Common myeloid progenitor, CD34-positive (primary cell): ENCODE measurements around the gene SUN1.
A peak's percentile ranks its signal among the peaks of the same experiment; 100 is the strongest.

Source experiments
- CTCF ChIA-PET: fragments of 350-600 bp; sonication (Branson Sonifier 250); formaldehyde crosslinking; loops from one replicate; lab custom pipeline; 2021; ENCODE audit warnings: antibody characterized with exemption; lab: Charles Lee
- POLR2A ChIA-PET: fragments of 350-600 bp; sonication (Branson Sonifier 250); formaldehyde crosslinking; loops from one replicate; lab custom pipeline; 2021; ENCODE audit warnings: antibody characterized with exemption; lab: Charles Lee
- DNase-seq, 3 donors: peaks; one replicate each; pipeline versions ENCODE4 v3.0.0 to v3.0.0-alpha.2; 2013
- H3K27ac ChIP-seq, 2 experiments: 1 replicate in 1 of 2; 2 replicates in 1 of 2; pipeline ENCODE4 v1.7.0; 2013; ENCODE audit warnings: inconsistent platforms in 2 of 2, low read length in 2 of 2, mild to moderate bottlenecking in 2 of 2, low read depth in 1 of 2, moderate library complexity in 1 of 2; ENCODE audit not compliant: severe bottlenecking in 2 of 2, insufficient read depth in 1 of 2, poor library complexity in 1 of 2
- H3K27me3 ChIP-seq, 5 experiments: replicated peaks in 2 of 5; 1 replicate in 3 of 5; 2 replicates in 2 of 5; pipeline versions ENCODE4 v1.6.1 to v1.7.0; 2013; ENCODE audit warnings: low read length in 4 of 5, mild to moderate bottlenecking in 2 of 5, moderate library complexity in 2 of 5, inconsistent platforms in 1 of 5; ENCODE audit not compliant: insufficient read depth in 5 of 5, control insufficient read depth in 4 of 5
- H3K36me3 ChIP-seq, 4 experiments: 1 replicate in 2 of 4; 2 replicates in 2 of 4; pipeline versions ENCODE4 v1.6.1 to v1.7.0; 2013; ENCODE audit warnings: low read length in 3 of 4, control low read depth in 1 of 4, mild to moderate bottlenecking in 1 of 4; ENCODE audit not compliant: control insufficient read depth in 4 of 4, insufficient read depth in 4 of 4
- H3K4me1 ChIP-seq, 4 experiments: 1 replicate in 3 of 4; 2 replicates in 1 of 4; pipeline versions ENCODE4 v1.6.1 to v1.7.1; 2013; ENCODE audit warnings: low read length in 3 of 4, mild to moderate bottlenecking in 3 of 4, control low read depth in 1 of 4, inconsistent platforms in 1 of 4, moderate library complexity in 1 of 4; ENCODE audit not compliant: control insufficient read depth in 4 of 4, insufficient read depth in 4 of 4; ENCODE audit errors: control extremely low read depth in 1 of 4
- H3K4me3 ChIP-seq, 7 experiments: 1 replicate in 4 of 7; 2 replicates in 3 of 7; pipeline versions ENCODE4 v1.5.1 to v1.7.0; 2013; ENCODE audit warnings: mild to moderate bottlenecking in 7 of 7, low read length in 6 of 7, moderate library complexity in 6 of 7, inconsistent platforms in 2 of 7, low read depth in 2 of 7, control low read depth in 1 of 7; ENCODE audit not compliant: insufficient read depth in 4 of 7, control insufficient read depth in 1 of 7; ENCODE audit errors: extremely low read depth in 1 of 7
- H3K9me3 ChIP-seq, 5 experiments: 1 replicate in 4 of 5; 2 replicates in 1 of 5; pipeline versions ENCODE4 v1.6.1 to v1.7.1; 2013; ENCODE audit warnings: low read length in 4 of 5, mild to moderate bottlenecking in 2 of 5, inconsistent platforms in 1 of 5, low read depth in 1 of 5, moderate library complexity in 1 of 5; ENCODE audit not compliant: control insufficient read depth in 4 of 5, insufficient read depth in 2 of 5; ENCODE audit errors: control extremely low read depth in 1 of 5
- whole genome bisulfite sequencing: methylation state at CpG from one replicate; pipeline ENCODE4 v1.1.5; 2013; ENCODE audit not compliant: insufficient coverage; 5-methylcytosine and 5-hydroxymethylcytosine counted together

SUN1 gene

GRCh38 chr7:835021-835420 is 2.7 kb downstream of the SUN1 start:
- POLR2A ChIA-PET: no interaction called here
- Histone ChIP-seq H3K27me3 (no peaks in the 10 kb centered on the region), H3K36me3 (peaks cover 3 to 14% (median 8%) of the 10 kb centered on the region in 4 experiments), H3K27ac (no peak overlapping the region), H3K4me3 (no peak overlapping the region), H3K9me3 (no peaks in the 10 kb centered on the region), H3K4me1 (peaks cover 5 to 38% (median 26%) of the 10 kb centered on the region in 4 experiments)
- no peak for DNase-seq
- CTCF ChIA-PET: interaction anchor here (2.6 kb wide), 1 partner anchor 47 kb away, joined by 7 read pairs; no protein-coding TSS in a partner anchor
- WGBS: 100% methylated on average over 2 of the region's 12 CpGs

DNA sequence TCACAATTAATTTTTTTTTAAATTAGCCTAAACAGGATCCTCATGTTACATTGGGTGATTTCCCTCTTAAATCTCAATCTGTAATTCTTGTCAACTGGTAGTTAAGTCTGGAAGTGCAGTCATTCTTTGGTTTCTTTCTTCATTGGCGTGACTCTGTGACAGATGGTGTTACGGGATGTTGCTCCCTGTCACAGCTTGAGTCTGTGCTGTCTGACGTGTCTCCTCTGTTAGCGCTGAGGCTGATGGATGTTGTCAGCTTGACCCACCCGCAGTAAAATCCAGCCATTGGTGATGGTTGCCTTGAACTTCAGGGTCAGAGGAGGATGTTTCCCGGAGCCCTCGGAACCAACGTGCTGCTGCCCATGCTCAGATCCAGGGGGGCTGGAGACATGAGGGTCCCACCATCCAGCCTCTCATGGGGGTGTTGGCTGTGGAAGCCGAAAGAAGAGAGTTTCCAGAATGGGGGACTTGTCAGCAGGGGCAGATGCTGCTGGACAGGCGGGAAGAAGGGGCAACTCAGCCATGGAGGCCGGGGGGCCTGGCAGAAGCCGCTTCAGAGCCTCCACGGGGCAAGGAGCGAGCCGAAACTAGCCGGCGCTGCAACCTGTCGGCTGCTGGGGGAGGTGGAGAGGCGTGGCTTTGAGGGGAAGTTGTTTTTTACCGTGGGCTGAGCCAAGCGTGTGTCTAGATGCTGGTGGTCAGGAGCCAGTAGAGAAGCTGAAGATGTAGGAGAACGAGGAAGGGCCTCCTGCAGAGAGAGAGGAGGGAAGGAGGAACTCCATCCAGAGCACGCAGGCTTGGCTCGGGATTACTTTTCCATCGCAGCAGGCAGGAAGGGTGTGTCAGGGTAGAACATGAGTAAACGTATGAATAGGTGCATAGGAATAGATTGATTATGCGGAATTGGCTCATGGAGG is 3.5 kb downstream of the SUN1 start:
- WGBS: 74% methylated on average over 20 of the region's 27 CpGs
- Histone ChIP-seq H3K4me3 (peak overlapping the region in 1 of 7 experiments; percentile 36), H3K4me1 (peaks cover 5 to 31% (median 25%) of the 10 kb centered on the region in 4 experiments), H3K9me3 (no peaks in the 10 kb centered on the region), H3K27ac (no peak overlapping the region), H3K27me3 (no peaks in the 10 kb centered on the region), H3K36me3 (peaks cover 4 to 18% (median 11%) of the 10 kb centered on the region in 4 experiments)
- no peak for DNase-seq
- CTCF ChIA-PET: interaction anchor here (0.9 to 1.7 kb wide), 6 partner anchors 9 to 40 kb away, joined by 3 to 5 read pairs (median 4); partner anchors contain the start of gene GET4
- POLR2A ChIA-PET: no interaction called here

DNA sequence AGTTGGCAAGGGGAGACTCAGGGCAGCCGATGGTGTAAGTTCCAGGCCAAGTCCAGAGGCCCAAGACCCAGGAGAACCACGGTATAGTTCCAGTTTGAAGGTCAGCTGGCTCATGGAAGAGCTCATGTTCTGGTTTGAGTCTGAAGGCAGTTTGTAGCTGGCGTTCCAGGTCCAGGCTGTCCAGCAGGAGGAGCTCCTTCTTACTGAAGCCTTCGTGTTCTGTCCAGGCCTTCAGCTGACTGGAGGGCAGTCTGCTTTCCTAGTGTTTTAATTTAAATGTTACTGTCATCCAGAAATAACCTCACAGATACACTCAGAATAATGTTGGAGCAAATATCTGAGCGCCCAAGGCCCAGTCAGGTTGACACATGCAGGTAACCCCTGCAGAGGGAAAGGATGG is 4.2 kb downstream of the SUN1 start:
- ChIA-PET CTCF (interaction anchor here (0.9 to 1.7 kb wide), 6 partner anchors 8 to 39 kb away, joined by 3 to 5 read pairs (median 4); partner anchors contain the start of gene GET4), POLR2A (no interaction called here)
- no peak for DNase-seq
- WGBS: 93% methylated on average over 3 of the region's 5 CpGs
- Histone ChIP-seq H3K4me3 (peak overlapping the region in 1 of 7 experiments; percentile 24), H3K27me3 (no peaks in the 10 kb centered on the region), H3K36me3 (peaks cover 4 to 18% (median 11%) of the 10 kb centered on the region in 4 experiments), H3K9me3 (no peaks in the 10 kb centered on the region), H3K27ac (no peak overlapping the region), H3K4me1 (peaks cover 5 to 25% (median 21%) of the 10 kb centered on the region in 4 experiments)

DNA sequence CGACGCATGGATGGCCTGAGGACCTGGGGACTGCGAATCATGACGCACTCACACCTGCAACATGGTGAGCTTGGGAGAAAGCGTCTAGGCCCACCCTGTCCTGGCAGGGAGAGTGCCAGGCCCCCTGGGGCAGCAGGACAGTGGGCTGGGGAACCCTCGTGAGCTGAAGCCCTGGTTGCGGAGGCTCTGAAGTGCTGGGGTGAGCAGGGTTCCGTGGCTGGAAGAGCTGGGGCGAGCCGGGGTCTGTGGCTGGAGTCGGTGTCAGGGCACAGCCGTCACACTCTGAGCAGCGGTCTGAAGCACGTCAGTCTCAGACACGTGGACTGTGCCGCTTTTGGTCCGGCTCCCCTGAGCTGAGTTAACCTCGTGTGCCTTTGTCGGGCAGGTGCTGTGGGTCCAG is 4.7 kb downstream of the SUN1 start:
- Histone ChIP-seq H3K9me3 (no peaks in the 10 kb centered on the region), H3K27ac (no peak overlapping the region), H3K27me3 (no peaks in the 10 kb centered on the region), H3K36me3 (peaks cover 5 to 21% (median 14%) of the 10 kb centered on the region in 4 experiments), H3K4me3 (no peak overlapping the region), H3K4me1 (peaks cover 3 to 19% (median 15%) of the 10 kb centered on the region in 4 experiments)
- no peak for DNase-seq
- 97% methylated on average over 17 of the region's 19 CpGs for WGBS
- CTCF ChIA-PET: interaction anchor here (0.9 to 1.7 kb wide), 6 partner anchors 8 to 39 kb away, joined by 3 to 5 read pairs (median 4); partner anchors contain the start of gene GET4
- POLR2A ChIA-PET: no interaction called here

- no peak for DNase-seq
- CTCF ChIA-PET: interaction anchor here (1.4 kb wide), 1 partner anchor 35 kb away, joined by 4 read pairs; no protein-coding TSS in a partner anchor
- Histone ChIP-seq H3K4me1 (peaks cover 0 to 8% (median 6%) of the 10 kb centered on the region in 4 experiments), H3K36me3 (peaks cover 6 to 47% (median 37%) of the 10 kb centered on the region in 4 experiments), H3K9me3 (no peaks in the 10 kb centered on the region), H3K27me3 (no peaks in the 10 kb centered on the region), H3K4me3 (no peak overlapping the region), H3K27ac (no peak overlapping the region)
- 92% methylated on average over 22 of the region's 24 CpGs for whole genome bisulfite sequencing
- POLR2A ChIA-PET: no interaction called here
Measured at GRCh38 chr7:840001-840600, 7.8 kb downstream of the SUN1 start.

DNA sequence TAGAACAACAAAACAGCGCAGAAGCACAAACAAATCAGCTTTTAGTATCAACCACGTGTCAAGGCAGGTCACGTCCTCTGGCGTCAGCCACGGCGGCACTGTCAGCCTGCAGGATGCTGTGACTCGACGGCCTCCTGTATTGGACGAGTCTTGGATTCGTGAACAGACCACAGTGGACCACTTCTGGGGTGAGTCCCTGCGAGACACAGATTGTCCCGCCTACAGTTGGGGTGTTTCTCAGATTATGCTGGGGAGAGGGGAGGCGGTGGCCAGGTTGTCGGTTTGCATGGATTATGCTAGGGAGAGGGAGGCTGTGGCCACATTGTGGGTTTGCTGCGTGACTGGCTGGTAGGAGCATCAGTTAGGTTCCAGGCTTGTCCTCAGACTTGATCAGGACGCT is 9.7 kb downstream of the SUN1 start:
- WGBS: 97% methylated on average over 15 of the region's 16 CpGs
- H3K9me3 ChIP-seq: peaks cover 0 to under 1% (median 0%) of the 10 kb centered on the region in 5 experiments
- H3K4me3 ChIP-seq: no peak overlapping the region
- H3K4me1 ChIP-seq: no peaks in the 10 kb centered on the region
- peaks cover 6 to 56% (median 37%) of the 10 kb centered on the region in 4 experiments for H3K36me3 ChIP-seq
- H3K27ac ChIP-seq: no peak overlapping the region
- CTCF ChIA-PET: no interaction called here
- H3K27me3 ChIP-seq: no peaks in the 10 kb centered on the region
- POLR2A ChIA-PET: no interaction called here
- no peak for DNase-seq
